Smooth muscle cell (in vitro differentiated cells): Measurements from ENCODE around the gene OSBPL9. TPM values are rescaled to one million over a fixed set of nuclear protein-coding genes. Genes with fewer than 3 reads are reported as not detected.
"Not testable (repeated sequence)": the region's sequence is repeated elsewhere in the genome, so short reads cannot be mapped to it uniquely, and the experiment has no call there.

Experiments used
- DNase-seq: peaks from one replicate; lab custom pipeline; 2025; ENCODE audit not compliant: unreplicated experiment; lab: John Stamatoyannopoulos, UW
- H2AFZ ChIP-seq: fragments of 200-600 bp; sonication (generic); 2 replicates; pipeline ENCODE4 v1.6.0; 2016; ENCODE audit warnings: antibody characterized with exemption, low read depth, mild to moderate bottlenecking
- H3F3A ChIP-seq: fragments of 200-600 bp; sonication (generic); 2 replicates; pipeline ENCODE4 v1.6.0; 2017; ENCODE audit warnings: antibody characterized with exemption, low read depth
- H3K27ac ChIP-seq: fragments of 200-600 bp; sonication (generic); 2 replicates; pipeline ENCODE4 v1.5.1; 2016; ENCODE audit warnings: low read depth, mild to moderate bottlenecking
- H3K27me3 ChIP-seq: fragments of 200-600 bp; sonication (generic); 2 replicates; pipeline ENCODE4 v1.6.1; 2016; ENCODE audit warnings: low read depth, mild to moderate bottlenecking
- H3K36me3 ChIP-seq: fragments of 200-600 bp; sonication (generic); 2 replicates; pipeline ENCODE4 v1.5.1; 2016; ENCODE audit warnings: low read depth
- H3K4me1 ChIP-seq: fragments of 200-600 bp; sonication (generic); 2 replicates; pipeline ENCODE4 v1.5.1; 2016; ENCODE audit warnings: low read depth
- H3K4me2 ChIP-seq: fragments of 200-600 bp; sonication (generic); 2 replicates; pipeline ENCODE4 v1.6.0; 2016; ENCODE audit warnings: mild to moderate bottlenecking
- H3K4me3 ChIP-seq: fragments of 200-600 bp; sonication (generic); 2 replicates; pipeline ENCODE4 v1.5.1; 2016; ENCODE audit warnings: mild to moderate bottlenecking
- H3K79me2 ChIP-seq: fragments of 200-600 bp; sonication (generic); 2 replicates; pipeline ENCODE4 v1.6.0; 2016; ENCODE audit warnings: low read depth, mild to moderate bottlenecking
- H3K9ac ChIP-seq: fragments of 200-600 bp; sonication (generic); 2 replicates; pipeline ENCODE4 v1.6.0; 2016; ENCODE audit warnings: low read depth
- H3K9me3 ChIP-seq: fragments of 200-600 bp; sonication (generic); replicated peaks from 2 replicates; pipeline ENCODE4 v1.5.1; 2016; ENCODE audit warnings: low read depth
- H4K20me1 ChIP-seq: fragments of 200-600 bp; sonication (generic); 2 replicates; pipeline ENCODE4 v1.6.0; 2016; ENCODE audit warnings: low read depth
- CTCF ChIP-seq: fragments of 200-600 bp; sonication (generic); IDR thresholded peaks from 2 replicates; pipeline ENCODE4 v1.5.1; 2017; ENCODE audit warnings: borderline replicate concordance, mild to moderate bottlenecking, antibody characterized with exemption; ENCODE audit not compliant: insufficient read depth, poor library complexity, severe bottlenecking
- WGBS: methylation state at CpG from one replicate; pipeline ENCODE4 v1.1.7; 2016; ENCODE audit warnings: low lambda C conversion rate; 5-methylcytosine and 5-hydroxymethylcytosine counted together
- polyA plus RNA-seq: library from polyadenylated mRNA; unstranded; fragments of >200 nt; fragmentation: Nextera tagmentation; extraction: Ambion mirVana; gene quantifications from 2 replicates; pipeline ENCODE4 v1.2.1, GENCODE V29; 2016
- total RNA-seq: library from RNA; depleted of rRNA; stranded (reverse); fragments of >200 nt; gene quantifications from 2 replicates; pipeline ENCODE4 v1.2.3, GENCODE V29; 2014

Gene OSBPL9
- total and polyA plus RNA-seq, 2 experiments from 2014 or later: 66.7 to 112 TPM

DNA sequence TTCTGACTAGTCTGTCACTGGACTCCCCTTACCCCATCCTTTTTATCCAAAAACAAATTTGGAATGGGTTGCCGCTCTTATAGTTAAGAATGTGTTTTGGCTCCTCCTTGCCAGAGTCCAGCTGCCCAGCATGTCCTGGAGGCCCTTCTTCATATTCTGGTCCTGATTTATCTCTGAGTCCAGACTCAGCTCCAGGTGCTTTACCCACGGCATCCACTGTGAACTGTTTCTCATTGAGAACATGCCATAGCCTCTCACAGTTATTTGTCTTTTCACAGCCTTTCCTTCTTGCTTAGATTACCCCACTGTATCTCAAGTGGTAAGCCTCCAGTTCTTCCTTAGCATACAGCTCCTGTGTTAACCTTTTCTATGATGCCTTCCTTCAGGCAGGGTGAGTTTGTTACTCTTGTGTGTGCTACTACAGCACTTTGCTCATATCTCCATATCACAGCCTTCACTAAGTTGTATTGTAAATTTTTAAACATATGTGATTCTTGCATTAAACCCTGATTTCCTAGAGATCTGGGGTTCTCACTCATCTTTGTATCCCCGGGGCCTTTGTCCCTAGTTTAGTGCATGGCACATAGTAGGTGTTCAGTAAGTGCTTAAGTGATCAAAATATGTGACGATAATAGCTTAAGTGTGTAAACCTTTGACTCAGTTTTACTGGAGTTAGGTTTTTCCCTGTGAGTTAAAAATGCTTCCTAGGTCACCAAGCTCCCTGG, 116.0 kb downstream of the OSBPL9 start:
- WGBS: 87% methylated on average over 4 of the region's 4 CpGs
- H3F3A ChIP-seq: peaks cover 8% of the 10 kb centered on the region
- peaks cover 70% of the 10 kb centered on the region for H4K20me1 ChIP-seq
- H3K36me3 ChIP-seq: no peaks in the 10 kb centered on the region
- H3K27ac ChIP-seq: no peak overlapping the region
- H3K27me3 ChIP-seq: no peaks in the 10 kb centered on the region
- DNase-seq: no peak
- H3K4me2 ChIP-seq: no peak overlapping the region
- H3K79me2 ChIP-seq: peaks cover 80% of the 10 kb centered on the region
- peaks cover 36% of the 10 kb centered on the region for H3K4me1 ChIP-seq
- H2AFZ ChIP-seq: no peak overlapping the region
- no peak overlapping the region for H3K9ac ChIP-seq
- no peak for TF ChIP-seq CTCF
- H3K9me3 ChIP-seq: no peaks in the 10 kb centered on the region
- no peak overlapping the region for H3K4me3 ChIP-seq

GRCh38 chr1:51733426-51733774, 116.5 kb downstream of the OSBPL9 start:
- H3K27ac ChIP-seq, H3F3A ChIP-seq, DNase-seq, H3K36me3 ChIP-seq, H3K9me3 ChIP-seq, H2AFZ ChIP-seq, H3K27me3 ChIP-seq, H3K4me3 ChIP-seq, H3K4me2 ChIP-seq, H3K9ac ChIP-seq: not testable (repeated sequence)
- peaks cover 75% of the 10 kb centered on the region for H4K20me1 ChIP-seq
- H3K79me2 ChIP-seq: peaks cover 85% of the 10 kb centered on the region
- 89% methylated on average over 6 of the region's 7 CpGs for WGBS
- peaks cover 36% of the 10 kb centered on the region for H3K4me1 ChIP-seq

DNA sequence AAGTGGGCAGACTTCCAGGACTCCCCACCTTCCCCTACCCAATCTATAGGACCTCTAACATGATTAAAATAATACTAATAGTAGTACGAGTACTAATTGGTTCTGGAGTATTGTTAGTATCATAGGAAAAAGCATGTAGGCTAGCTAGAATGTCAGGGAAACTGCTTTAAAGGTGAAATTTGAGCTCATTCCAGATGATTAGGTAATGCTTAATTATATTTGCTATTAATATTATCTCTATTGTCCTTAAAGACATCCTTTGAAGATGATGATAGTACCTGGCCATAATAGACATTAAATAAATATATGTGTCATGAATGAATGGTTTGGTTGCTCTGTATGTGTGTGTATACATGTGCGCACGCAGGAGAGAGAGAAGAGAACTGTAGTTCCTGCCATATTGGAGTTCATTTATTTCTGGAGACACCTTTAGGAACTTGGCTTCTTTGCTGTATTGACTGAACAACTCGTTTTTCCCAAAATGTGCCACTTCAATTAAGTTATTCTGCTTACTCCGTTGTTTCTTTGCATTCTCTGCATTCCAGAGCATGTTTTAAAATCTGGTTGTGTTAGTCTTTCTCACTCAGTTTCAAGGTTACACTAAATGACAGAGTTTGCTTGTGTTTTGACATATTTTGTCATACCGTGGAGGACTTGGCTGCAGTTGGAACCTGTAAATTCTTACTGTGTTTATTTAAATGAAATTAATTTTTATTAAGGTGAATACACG, 117.1 kb downstream of the OSBPL9 start:
- Histone ChIP-seq H3K4me1 (peaks cover 36% of the 10 kb centered on the region), H3K4me3 (no peak overlapping the region), H3K9me3 (no peaks in the 10 kb centered on the region), H3K36me3 (no peaks in the 10 kb centered on the region), H4K20me1 (peaks cover 81% of the 10 kb centered on the region), H3K27ac (peak overlapping the region; percentile 10), H3K79me2 (peaks cover 91% of the 10 kb centered on the region), H3K27me3 (no peaks in the 10 kb centered on the region), H3F3A (peaks cover 8% of the 10 kb centered on the region), H2AFZ (no peak overlapping the region), H3K4me2 (peak overlapping the region; percentile 12), H3K9ac (no peak overlapping the region)
- DNase-seq: no peak
- TF ChIP-seq CTCF: no peak
- 69% methylated on average over 7 of the region's 7 CpGs for WGBS

GRCh38 chr1:51734896-51735745, 118.2 kb downstream of the OSBPL9 start:
- WGBS: 48% methylated on average over 7 of the region's 7 CpGs

More at GRCh38 chr1:51734896-51735745, 118.2 kb downstream of the OSBPL9 start:
- peak overlapping the region; percentile 7 for H3K27ac ChIP-seq
- peaks cover 98% of the 10 kb centered on the region for H3K79me2 ChIP-seq
- no peaks in the 10 kb centered on the region for H3K9me3 ChIP-seq
- no peak overlapping the region for H3K4me3 ChIP-seq
- no peaks in the 10 kb centered on the region for H3K27me3 ChIP-seq
- TF ChIP-seq CTCF: no peak
- H3F3A ChIP-seq: peaks cover 10% of the 10 kb centered on the region
- no peak overlapping the region for H3K9ac ChIP-seq
- DNase-seq: no peak
- no peak overlapping the region for H2AFZ ChIP-seq
- peaks cover 36% of the 10 kb centered on the region for H3K4me1 ChIP-seq
- H4K20me1 ChIP-seq: peaks cover 93% of the 10 kb centered on the region
- no peak overlapping the region for H3K4me2 ChIP-seq
- no peaks in the 10 kb centered on the region for H3K36me3 ChIP-seq
